WTC11 (cell line): ENCODE data around the gene DLG5. TPM values are rescaled to one million over a fixed set of nuclear protein-coding genes. Genes with fewer than 3 reads are reported as not detected.

ENCODE experiments used
- ATAC-seq: fragments of 200-7000 bp; cut with Tn5 transposase; 2 replicates; pipeline ENCODE4 v1.10.0; 2021; ENCODE audit warnings: mild to moderate bottlenecking, moderate library complexity
- Bru-seq: library from RNA; stranded (reverse); fragments of 400-500 nt; gene quantifications from one replicate; lab custom pipeline; 2021; lab: Mats Ljungman, UMichigan
- CTCF ChIA-PET: fragments of 300-600 bp; sonication (Branson Sonifier 250); formaldehyde crosslinking; loops from one replicate; lab custom pipeline; 2021; ENCODE audit warnings: antibody characterized with exemption; lab: Charles Lee
- POLR2A ChIA-PET: fragments of 350-600 bp; sonication (Branson Sonifier 250); formaldehyde crosslinking; loops from one replicate; lab custom pipeline; 2021; ENCODE audit warnings: antibody characterized with exemption; lab: Charles Lee
- DNase-seq: peaks from one replicate; pipeline ENCODE4 v3.0.0; 2021; ENCODE audit warnings: low spot score
- H3K27ac Mint-ChIP-seq: 2 replicates; pipeline ENCODE4 v1.8.0; 2021; ENCODE audit warnings: mixed read lengths
- H3K27me3 Mint-ChIP-seq: 2 replicates; pipeline ENCODE4 v1.8.0; 2021; ENCODE audit warnings: low read depth, mild to moderate bottlenecking, moderate library complexity, mixed read lengths
- H3K36me3 Mint-ChIP-seq: 2 replicates; pipeline ENCODE4 v1.8.0; 2021; ENCODE audit warnings: mixed read lengths
- H3K4me1 Mint-ChIP-seq: 2 replicates; pipeline ENCODE4 v1.8.0; 2022; ENCODE audit warnings: mixed read lengths
- H3K4me3 Mint-ChIP-seq: 2 replicates; pipeline ENCODE4 v1.8.0; 2021; ENCODE audit warnings: mild to moderate bottlenecking, moderate library complexity, mixed read lengths
- H3K9me3 Mint-ChIP-seq: 2 replicates; pipeline ENCODE4 v1.8.0; 2021; ENCODE audit warnings: mixed read lengths
- ATF2 ChIP-seq: sonication (generic); formaldehyde crosslinking; IDR thresholded peaks from 2 replicates; pipeline ENCODE4 v1.8.1; 2022; ENCODE audit warnings: low read depth, missing genetic modification reagents, borderline replicate concordance
- ESRRA ChIP-seq: sonication (generic); formaldehyde crosslinking; IDR thresholded peaks from 2 replicates; pipeline ENCODE4 v1.8.1; 2022; ENCODE audit warnings: mild to moderate bottlenecking, missing genetic modification reagents, borderline replicate concordance
- FOXK1 ChIP-seq: sonication (generic); formaldehyde crosslinking; IDR thresholded peaks from 2 replicates; pipeline ENCODE4 v1.8.0; 2022; ENCODE audit warnings: mild to moderate bottlenecking, moderate library complexity, missing genetic modification reagents
- FOXP4 ChIP-seq: sonication (generic); formaldehyde crosslinking; IDR thresholded peaks from 2 replicates; pipeline ENCODE4 v1.8.0; 2022; ENCODE audit warnings: mild to moderate bottlenecking, missing genetic modification reagents
- IRF1 ChIP-seq: sonication (generic); formaldehyde crosslinking; IDR thresholded peaks from 2 replicates; pipeline ENCODE4 v1.8.0; 2023; ENCODE audit warnings: missing genetic modification reagents
- IRF2 ChIP-seq: sonication (generic); formaldehyde crosslinking; IDR thresholded peaks from 2 replicates; pipeline ENCODE4 v1.8.0; 2022; ENCODE audit warnings: low read depth, missing genetic modification reagents, borderline replicate concordance
- KAT7 ChIP-seq: sonication (generic); formaldehyde crosslinking; IDR thresholded peaks from 2 replicates; pipeline ENCODE4 v1.8.1; 2023; ENCODE audit warnings: missing genetic modification reagents, mild to moderate bottlenecking, borderline replicate concordance
- MAX ChIP-seq: sonication (generic); formaldehyde crosslinking; IDR thresholded peaks from 2 replicates; pipeline ENCODE4 v1.8.0; 2022; ENCODE audit warnings: mild to moderate bottlenecking, missing genetic modification reagents
- NR3C1 ChIP-seq: sonication (generic); formaldehyde crosslinking; conservative IDR thresholded peaks from 2 replicates; pipeline ENCODE4 v1.8.1; 2023; ENCODE audit warnings: low read depth, mild to moderate bottlenecking, missing genetic modification reagents
- SP1 ChIP-seq: sonication (generic); formaldehyde crosslinking; conservative IDR thresholded peaks from 2 replicates; pipeline ENCODE4 v1.8.1; 2022; ENCODE audit warnings: missing genetic modification reagents
- STAT6 ChIP-seq: sonication (generic); formaldehyde crosslinking; conservative IDR thresholded peaks from 2 replicates; pipeline ENCODE4 v1.8.1; 2023; ENCODE audit warnings: mild to moderate bottlenecking, low read depth, missing genetic modification reagents, moderate library complexity
- TP53 ChIP-seq: sonication (generic); formaldehyde crosslinking; IDR thresholded peaks from 2 replicates; pipeline ENCODE4 v1.8.1; 2023; ENCODE audit warnings: mild to moderate bottlenecking, missing genetic modification reagents
- ZBTB21 ChIP-seq: sonication (generic); formaldehyde crosslinking; IDR thresholded peaks from 2 replicates; pipeline ENCODE4 v1.8.1; 2023; ENCODE audit warnings: mild to moderate bottlenecking, missing genetic modification reagents, borderline replicate concordance
- ZBTB43 ChIP-seq: sonication (generic); formaldehyde crosslinking; IDR thresholded peaks from 2 replicates; pipeline ENCODE4 v1.8.1; 2023; ENCODE audit warnings: mild to moderate bottlenecking, missing genetic modification reagents
- ZMAT4 ChIP-seq: fragments of 250-450 bp; sonication (Bioruptor Pico); IDR thresholded peaks from 2 replicates; pipeline ENCODE4 v1.9.0; 2021; ENCODE audit warnings: mild to moderate bottlenecking
- ZNF232 ChIP-seq: sonication (generic); formaldehyde crosslinking; IDR thresholded peaks from 2 replicates; pipeline ENCODE4 v1.8.0; 2022; ENCODE audit warnings: mild to moderate bottlenecking, missing genetic modification reagents
- ZNF423 ChIP-seq: fragments of 250-450 bp; sonication (Bioruptor Pico); IDR thresholded peaks from 2 replicates; pipeline ENCODE4 v2.1.2; 2022; ENCODE audit warnings: mild to moderate bottlenecking, moderate library complexity
- long read RNA-seq, 3 experiments: library from RNA in 1 of 3; library from capped mRNA in 1 of 3; library from polyadenylated mRNA in 1 of 3; unstranded in 2 of 3; stranded (forward) in 1 of 3; transcript quantifications; one replicate each; pipeline ENCODE4 v2.0.0, GENCODE V29; 2021
- total RNA-seq: library from RNA; stranded (reverse); gene quantifications from 3 replicates; pipeline ENCODE4 v1.2.3, GENCODE V29; 2021

The DLG5 gene
- 58.1 to 65.5 TPM (median 59.1 TPM) in 3 replicates for total RNA-seq
- percentile 67 among the genes with signal in this experiment for Bru-seq, nascent RNA
- long read RNA-seq, experiment 1, full-length matches to known transcripts = 23 of 139 reads
- long read RNA-seq, experiment 1, partial matches to known transcripts = 70 of 139 reads
- long read RNA-seq, experiment 1, other reads (novel, unspliced or antisense) = 46 of 139 reads
- long read RNA-seq, experiment 2, partial matches to known transcripts = 45 of 59 reads
- long read RNA-seq, experiment 2, other reads (novel, unspliced or antisense) = 14 of 59 reads
- long read RNA-seq, experiment 3 = 0 reads

- POLR2A ChIA-PET = interaction anchor here (1.0 to 2.2 kb wide), 2 partner anchors 22 to 46 kb away, joined by 3 to 9 read pairs; no protein-coding TSS in a partner anchor
- ATAC-seq = peak; percentile 38
- no peak for TF ChIP-seq KAT7 (CRISPR knock-in tag)
- TF ChIP-seq ESRRA (CRISPR knock-in tag) = no peak
- TF ChIP-seq NR3C1 (CRISPR knock-in tag) = no peak
- TF ChIP-seq STAT6 = no peak
- no peak for TF ChIP-seq TP53 (CRISPR knock-in tag)
- no peak for TF ChIP-seq ZMAT4 (CRISPR knock-in tag)
- no peak for TF ChIP-seq IRF1 (CRISPR knock-in tag)
- no peak for TF ChIP-seq MAX (CRISPR knock-in tag)
- no peak for TF ChIP-seq FOXK1 (CRISPR knock-in tag)
- no peak for TF ChIP-seq ATF2
- TF ChIP-seq ZBTB21 (CRISPR knock-in tag) = no peak
- peak; percentile 90 for TF ChIP-seq ZNF423 (CRISPR knock-in tag)
- TF ChIP-seq ZBTB43 (CRISPR knock-in tag) = no peak
- TF ChIP-seq FOXP4 (CRISPR knock-in tag) = no peak
- no peak for TF ChIP-seq IRF2 (CRISPR knock-in tag)
- peak; percentile 13; the same call in 1 of the 2 replicates for TF ChIP-seq SP1 (CRISPR knock-in tag)
- TF ChIP-seq ZNF232 (CRISPR knock-in tag) = no peak
- CTCF ChIA-PET = interaction anchor here (1.0 to 6.4 kb wide), 6 partner anchors 8 to 88 kb away, joined by 3 to 48 read pairs (median 6); no protein-coding TSS in a partner anchor
- peaks cover 8% of the 10 kb centered on the region for H3K27me3 Mint-ChIP-seq
- peak within 1 kb of the TSS; percentile 69 for H3K4me3 Mint-ChIP-seq
- H3K4me1 Mint-ChIP-seq = peaks cover 42% of the 10 kb centered on the region
- H3K27ac Mint-ChIP-seq = peak within 1 kb of the TSS; percentile 40; the same call in 1 of the 2 replicates
- peaks cover 7% of the 10 kb centered on the region for H3K9me3 Mint-ChIP-seq
- peak; percentile 44 for DNase-seq
- peaks cover 8% of the 10 kb centered on the region for H3K36me3 Mint-ChIP-seq
Measured at GRCh38 chr10:77926566-77927401, at the start of gene DLG5. DLG5 (minus strand) TSS chr10:77926755; CDS start chr10:77926520, 235 bp downstream.
